Mesendoderm (in vitro differentiated cells): ENCODE measurements around the gene SUN5.

Experiments used
- DNase-seq: peaks from one replicate; pipeline ENCODE4 v3.0.0; 2013
- H2AK5ac ChIP-seq: 2 replicates; pipeline ENCODE4 v1.6.1; 2013; ENCODE audit warnings: low read length, inconsistent platforms
- H2BK120ac ChIP-seq: 2 replicates; pipeline ENCODE4 v1.6.1; 2013; ENCODE audit warnings: low read depth, mild to moderate bottlenecking, low read length, moderate library complexity, mixed read lengths
- H2BK15ac ChIP-seq: replicated peaks from 2 replicates; pipeline ENCODE4 v1.6.1; 2013; ENCODE audit warnings: low read depth, mild to moderate bottlenecking, moderate library complexity
- H2BK5ac ChIP-seq: 2 replicates; pipeline ENCODE4 v1.6.1; 2013; ENCODE audit warnings: low read length, inconsistent platforms
- H3K18ac ChIP-seq: 2 replicates; pipeline ENCODE4 v1.6.1; 2013; ENCODE audit warnings: mild to moderate bottlenecking, low read length, mixed read lengths
- H3K23ac ChIP-seq: one replicate; pipeline ENCODE4 v1.6.1; 2013; ENCODE audit warnings: low read length
- H3K27ac ChIP-seq: 2 replicates; pipeline ENCODE4 v1.5.1; 2013; ENCODE audit warnings: low read depth, mild to moderate bottlenecking, inconsistent platforms, low read length, moderate library complexity
- H3K27me3 ChIP-seq: 2 replicates; pipeline ENCODE4 v1.6.1; 2013; ENCODE audit warnings: low read length, control low read depth, mild to moderate bottlenecking, inconsistent platforms; ENCODE audit not compliant: insufficient read depth, poor library complexity
- H3K36me3 ChIP-seq: 2 replicates; pipeline ENCODE4 v1.6.1; 2013; ENCODE audit warnings: low read length, inconsistent platforms; ENCODE audit not compliant: control insufficient read depth, insufficient read depth
- H3K4ac ChIP-seq: one replicate; pipeline ENCODE4 v1.6.1; 2013; ENCODE audit warnings: low read depth, mild to moderate bottlenecking, low read length, moderate library complexity
- H3K4me1 ChIP-seq: 2 replicates; pipeline ENCODE4 v1.6.1; 2013; ENCODE audit warnings: low read depth, low read length, inconsistent platforms; ENCODE audit not compliant: control insufficient read depth
- H3K4me2 ChIP-seq: 2 replicates; pipeline ENCODE4 v1.6.1; 2013; ENCODE audit warnings: low read length
- H3K4me3 ChIP-seq: 2 replicates; pipeline ENCODE4 v1.5.1; 2013; ENCODE audit warnings: mild to moderate bottlenecking, low read length
- H3K56ac ChIP-seq: one replicate; pipeline ENCODE4 v1.6.1; 2013; ENCODE audit warnings: low read length
- H3K79me1 ChIP-seq: 2 replicates; pipeline ENCODE4 v1.6.1; 2013; ENCODE audit warnings: low read length, inconsistent platforms
- H3K79me2 ChIP-seq: 2 replicates; pipeline ENCODE4 v1.6.1; 2013; ENCODE audit warnings: mild to moderate bottlenecking, low read length; ENCODE audit not compliant: control insufficient read depth, insufficient read depth
- H3K9ac ChIP-seq: 2 replicates; pipeline ENCODE4 v1.6.1; 2013; ENCODE audit warnings: low read length, inconsistent platforms
- H4K5ac ChIP-seq: one replicate; pipeline ENCODE4 v1.6.1; 2013; ENCODE audit warnings: low read length
- H4K8ac ChIP-seq: one replicate; pipeline ENCODE4 v1.6.1; 2013; ENCODE audit warnings: low read depth, mild to moderate bottlenecking, control low read depth, low read length, moderate library complexity
- WGBS: extraction: QIAGEN DNeasy Blood & Tissue Kit; methylation state at CpG from one replicate; pipeline ENCODE4 v1.1.7; 2013; ENCODE audit warnings: low lambda C conversion rate, missing lambda C conversion rate; ENCODE audit not compliant: insufficient coverage; ENCODE audit errors: extremely low coverage; 5-methylcytosine and 5-hydroxymethylcytosine counted together

SUN5 gene

GRCh38 chr20:32979201-32979998, 24.8 kb downstream of the SUN5 start:
- DNase-seq = no peak
- Histone ChIP-seq H3K4me3 (no peak overlapping the region), H3K36me3 (no peaks in the 10 kb centered on the region), H3K23ac (no peak overlapping the region), H3K9ac (no peak overlapping the region), H4K5ac (no peak overlapping the region), H3K4ac (no peak overlapping the region), H2BK120ac (peak overlapping the region; percentile 16), H3K18ac (peak overlapping the region; percentile 65), H2AK5ac (peak overlapping the region; percentile 80), H4K8ac (no peak overlapping the region), H3K4me2 (no peak overlapping the region), H2BK15ac (no peak overlapping the region), H3K56ac (peak overlapping the region; percentile 68), H3K79me2 (no peaks in the 10 kb centered on the region), H2BK5ac (no peak overlapping the region), H3K79me1 (no peaks in the 10 kb centered on the region), H3K4me1 (peaks cover 14% of the 10 kb centered on the region), H3K27ac (no peak overlapping the region), H3K27me3 (no peaks in the 10 kb centered on the region)
- no CpG with 5 or more reads among the region's 9 CpGs for WGBS

- Histone ChIP-seq H3K18ac (peak overlapping the region; percentile 13), H3K27me3 (no peaks in the 10 kb centered on the region), H3K79me1 (no peaks in the 10 kb centered on the region), H2BK15ac (no peak overlapping the region), H3K36me3 (no peaks in the 10 kb centered on the region), H3K4me3 (no peak overlapping the region), H3K27ac (peak overlapping the region; percentile 0), H3K23ac (peak overlapping the region; percentile 11), H4K5ac (peak overlapping the region; percentile 95), H4K8ac (no peak overlapping the region), H3K4me1 (peaks cover 21% of the 10 kb centered on the region), H3K9ac (peak overlapping the region; percentile 40), H3K4ac (peak overlapping the region; percentile 39), H3K56ac (peak overlapping the region; percentile 89), H2AK5ac (peak overlapping the region; percentile 7), H2BK120ac (peak overlapping the region; percentile 2), H2BK5ac (peak overlapping the region; percentile 97), H3K4me2 (no peak overlapping the region), H3K79me2 (no peaks in the 10 kb centered on the region)
- no CpG with 5 or more reads among the region's 7 CpGs for WGBS
- no peak for DNase-seq
Observed at GRCh38 chr20:32978009-32978335, 26.3 kb downstream of the SUN5 start.

- H3K23ac ChIP-seq = peak overlapping the region; percentile 11
- H2AK5ac ChIP-seq = peak overlapping the region; percentile 7
- DNase-seq = no peak
- H3K18ac ChIP-seq = peak overlapping the region; percentile 13
- peak overlapping the region; percentile 95 for H4K5ac ChIP-seq
- H2BK5ac ChIP-seq = peak overlapping the region; percentile 97
- H3K79me1 ChIP-seq = no peaks in the 10 kb centered on the region
- no peak overlapping the region for H3K4me2 ChIP-seq
- no peaks in the 10 kb centered on the region for H3K36me3 ChIP-seq
- H3K4ac ChIP-seq = peak overlapping the region; percentile 39
- peak overlapping the region; percentile 89 for H3K56ac ChIP-seq
- no peak overlapping the region for H2BK15ac ChIP-seq
- H3K4me1 ChIP-seq = peaks cover 22% of the 10 kb centered on the region
- H3K9ac ChIP-seq = peak overlapping the region; percentile 40
- WGBS = no CpG with 5 or more reads among the region's 13 CpGs
- H4K8ac ChIP-seq = no peak overlapping the region
- no peaks in the 10 kb centered on the region for H3K79me2 ChIP-seq
- peak overlapping the region; percentile 47 for H2BK120ac ChIP-seq
- H3K27ac ChIP-seq = peak overlapping the region; percentile 0
- H3K27me3 ChIP-seq = no peaks in the 10 kb centered on the region
- no peak overlapping the region for H3K4me3 ChIP-seq
Observed at GRCh38 chr20:32977281-32978008, 26.8 kb downstream of the SUN5 start.

- peak overlapping the region; percentile 39 for H3K4ac ChIP-seq
- peak overlapping the region; percentile 77 for H3K18ac ChIP-seq
- peak; percentile 72 for DNase-seq
- H3K56ac ChIP-seq = peak overlapping the region; percentile 89
- H2BK5ac ChIP-seq = peak overlapping the region; percentile 100
- no peak overlapping the region for H4K8ac ChIP-seq
- H2BK15ac ChIP-seq = no peak overlapping the region
- peak overlapping the region; percentile 47 for H2BK120ac ChIP-seq
- H3K27me3 ChIP-seq = no peaks in the 10 kb centered on the region
- no peaks in the 10 kb centered on the region for H3K79me2 ChIP-seq
- no peak overlapping the region for H3K4me2 ChIP-seq
- no peak overlapping the region for H3K23ac ChIP-seq
- peaks cover 26% of the 10 kb centered on the region for H3K4me1 ChIP-seq
- H2AK5ac ChIP-seq = peak overlapping the region; percentile 7
- no peak overlapping the region for H3K9ac ChIP-seq
- no peaks in the 10 kb centered on the region for H3K79me1 ChIP-seq
- no peaks in the 10 kb centered on the region for H3K36me3 ChIP-seq
- WGBS = no CpG with 5 or more reads among the region's 6 CpGs
- H3K4me3 ChIP-seq = no peak overlapping the region
- H3K27ac ChIP-seq = no peak overlapping the region
- no peak overlapping the region for H4K5ac ChIP-seq
Observed at GRCh38 chr20:32976746-32977145, 27.5 kb downstream of the SUN5 start.

GRCh38 chr20:32975698-32976674, 28.2 kb downstream of the SUN5 start:
- H3K4me2 ChIP-seq = no peak overlapping the region
- peak overlapping the region; percentile 94 for H3K27ac ChIP-seq
- H3K18ac ChIP-seq = peak overlapping the region; percentile 77
- peak overlapping the region; percentile 58 for H3K9ac ChIP-seq
- peak overlapping the region; percentile 92 for H4K5ac ChIP-seq
- no peaks in the 10 kb centered on the region for H3K79me1 ChIP-seq
- peak overlapping the region; percentile 16 for H2BK120ac ChIP-seq
- no peak overlapping the region for H2BK15ac ChIP-seq
- no CpG with 5 or more reads among the region's 15 CpGs for WGBS
- no peak overlapping the region for H3K4me3 ChIP-seq
- peak overlapping the region; percentile 89 for H3K56ac ChIP-seq
- H3K36me3 ChIP-seq = no peaks in the 10 kb centered on the region
- peaks cover 31% of the 10 kb centered on the region for H3K4me1 ChIP-seq
- no peaks in the 10 kb centered on the region for H3K79me2 ChIP-seq
- peak overlapping the region; percentile 39 for H3K4ac ChIP-seq
- H3K27me3 ChIP-seq = no peaks in the 10 kb centered on the region
- DNase-seq = peak; percentile 92
- H3K23ac ChIP-seq = peak overlapping the region; percentile 1
- H2BK5ac ChIP-seq = peak overlapping the region; percentile 100
- peak overlapping the region; percentile 98 for H2AK5ac ChIP-seq
- H4K8ac ChIP-seq = no peak overlapping the region
